Esophagus (tissue), 2 donors: ENCODE results near the gene APOBEC4. TPM values are rescaled to one million over a fixed set of nuclear protein-coding genes. Genes with fewer than 3 reads are reported as not detected.
"Not testable (repeated sequence)": the region's sequence is repeated elsewhere in the genome, so short reads cannot be mapped to it uniquely, and the experiment has no call there.

ENCODE experiments used
- H3K27ac ChIP-seq, 2 donors: one replicate each; pipeline ENCODE4 v1.5.1; 2013; ENCODE audit warnings: low read depth in 2 of 2, mild to moderate bottlenecking in 2 of 2, inconsistent platforms in 1 of 2, low read length in 1 of 2, moderate library complexity in 1 of 2
- H3K27me3 ChIP-seq, 2 donors: one replicate each; pipeline ENCODE4 v1.6.1; 2013; ENCODE audit warnings: low read length in 2 of 2, control low read depth in 1 of 2, mild to moderate bottlenecking in 1 of 2; ENCODE audit not compliant: insufficient read depth in 2 of 2, control insufficient read depth in 1 of 2
- H3K36me3 ChIP-seq, 2 donors: one replicate each; pipeline ENCODE4 v1.6.1; 2013; ENCODE audit warnings: low read length in 1 of 2; ENCODE audit not compliant: control insufficient read depth in 2 of 2, insufficient read depth in 2 of 2
- H3K4me1 ChIP-seq, 2 donors: one replicate each; pipeline ENCODE4 v1.6.1; 2013; ENCODE audit warnings: low read length in 1 of 2; ENCODE audit not compliant: control insufficient read depth in 2 of 2, insufficient read depth in 2 of 2
- H3K4me3 ChIP-seq, 2 donors: one replicate each; pipeline ENCODE4 v1.5.1; 2013; ENCODE audit warnings: low read length in 2 of 2, mild to moderate bottlenecking in 2 of 2, low read depth in 1 of 2, moderate library complexity in 1 of 2
- H3K9me3 ChIP-seq, 2 donors: one replicate each; pipeline ENCODE4 v1.6.1; 2013; ENCODE audit warnings: mild to moderate bottlenecking in 2 of 2, low read depth in 1 of 2, low read length in 1 of 2, moderate library complexity in 1 of 2; ENCODE audit not compliant: control insufficient read depth in 2 of 2, insufficient read depth in 1 of 2
- WGBS, 2 donors: extraction: QIAGEN DNeasy Blood & Tissue Kit; methylation state at CpG; one replicate each; pipeline ENCODE4 v1.1.7; 2013; 5-methylcytosine and 5-hydroxymethylcytosine counted together
- polyA plus RNA-seq, 2 donors: library from polyadenylated mRNA; stranded (reverse); fragments of 200-250 nt; gene quantifications; one replicate each; pipeline ENCODE4 v1.2.3, GENCODE V29; 2013
- donor health status: healthy with polysubstance abuse.
- donor health status: Bipolar disorder and iron deficiency.

Gene APOBEC4
- polyA plus RNA-seq, 2 donors, result not detected

GRCh38 chr1:183622884-183623785 lies 30.0 kb downstream of the APOBEC4 start:
- Histone ChIP-seq H3K9me3 (no peaks in the 10 kb centered on the region), H3K36me3 (no peaks in the 10 kb centered on the region), H3K27ac (peak overlapping the region in 1 of 2 donors; percentile 10), H3K4me1 (no peaks in the 10 kb centered on the region), H3K27me3 (no peaks in the 10 kb centered on the region), H3K4me3 (no peak overlapping the region)
- WGBS, 2 donors, result 53 to 55% methylated on average over 10 of the region's 10 CpGs

- no peaks in the 10 kb centered on the region for H3K4me1 ChIP-seq
- WGBS, 2 donors, result 65 to 83% methylated on average over 1 of the region's 1 CpG
- no peaks in the 10 kb centered on the region for H3K36me3 ChIP-seq
- H3K27me3 ChIP-seq, result no peaks in the 10 kb centered on the region
- no peaks in the 10 kb centered on the region for H3K9me3 ChIP-seq
- no peak overlapping the region for H3K27ac ChIP-seq
- no peak overlapping the region for H3K4me3 ChIP-seq
Observed at GRCh38 chr1:183622013-183622412, 31.1 kb downstream of the APOBEC4 start.

GRCh38 chr1:183620311-183620710 lies 32.8 kb downstream of the APOBEC4 start:
- H3K27me3 ChIP-seq, result no peaks in the 10 kb centered on the region
- 42 to 63% methylated on average over 2 of the region's 2 CpGs for WGBS, 2 donors
- H3K27ac ChIP-seq, result no peak overlapping the region
- H3K36me3 ChIP-seq, result no peaks in the 10 kb centered on the region
- H3K4me1 ChIP-seq, result no peaks in the 10 kb centered on the region
- H3K9me3 ChIP-seq, result no peaks in the 10 kb centered on the region
- H3K4me3 ChIP-seq, result no peak overlapping the region

- Histone ChIP-seq H3K27ac (no peak overlapping the region), H3K4me3 (no peak overlapping the region), H3K36me3 (no peaks in the 10 kb centered on the region), H3K4me1 (no peaks in the 10 kb centered on the region), H3K27me3 (no peaks in the 10 kb centered on the region), H3K9me3 (no peaks in the 10 kb centered on the region)
- 74 to 79% methylated on average over 1 of the region's 1 CpG for WGBS, 2 donors
Observed at GRCh38 chr1:183619781-183620180, 33.3 kb downstream of the APOBEC4 start.

- not testable (repeated sequence) for H3K36me3 ChIP-seq, H3K4me3 ChIP-seq, H3K4me1 ChIP-seq, H3K27ac ChIP-seq, H3K9me3 ChIP-seq, H3K27me3 ChIP-seq
- 82 to 90% methylated on average over 5 of the region's 5 CpGs for WGBS, 2 donors
Observed at GRCh38 chr1:183618202-183618601, 34.9 kb downstream of the APOBEC4 start.

- H3K36me3 ChIP-seq, H3K27ac ChIP-seq, H3K27me3 ChIP-seq, H3K9me3 ChIP-seq, H3K4me1 ChIP-seq, H3K4me3 ChIP-seq: not testable (repeated sequence)
- WGBS, 2 donors, result 79 to 85% methylated on average over 3 of the region's 3 CpGs
Observed at GRCh38 chr1:183612975-183613374, 40.1 kb downstream of the APOBEC4 start.

GRCh38 chr1:183612407-183612806 lies 40.7 kb downstream of the APOBEC4 start:
- 52 to 77% methylated on average over 3 of the region's 3 CpGs for WGBS, 2 donors
- H3K36me3 ChIP-seq, result no peaks in the 10 kb centered on the region
- H3K9me3 ChIP-seq, result no peaks in the 10 kb centered on the region
- no peak overlapping the region for H3K4me3 ChIP-seq
- H3K4me1 ChIP-seq, result peaks cover 0 to 3% of the 10 kb centered on the region in 2 donors
- no peaks in the 10 kb centered on the region for H3K27me3 ChIP-seq
- no peak overlapping the region for H3K27ac ChIP-seq

- Histone ChIP-seq H3K27ac (no peak overlapping the region), H3K4me3 (no peak overlapping the region), H3K4me1 (peaks cover 0 to 3% of the 10 kb centered on the region in 2 donors), H3K9me3 (no peaks in the 10 kb centered on the region), H3K36me3 (no peaks in the 10 kb centered on the region), H3K27me3 (no peaks in the 10 kb centered on the region)
- 35 to 39% methylated on average over 2 of the region's 2 CpGs for WGBS, 2 donors
Observed at GRCh38 chr1:183611021-183611420, 42.1 kb downstream of the APOBEC4 start.

- no peaks in the 10 kb centered on the region for H3K36me3 ChIP-seq
- H3K4me1 ChIP-seq, result peaks cover 0 to 3% of the 10 kb centered on the region in 2 donors
- no peaks in the 10 kb centered on the region for H3K27me3 ChIP-seq
- H3K4me3 ChIP-seq, result no peak overlapping the region
- no peaks in the 10 kb centered on the region for H3K9me3 ChIP-seq
- no peak overlapping the region for H3K27ac ChIP-seq
- 26 to 41% methylated on average over 3 of the region's 3 CpGs for WGBS, 2 donors
Observed at GRCh38 chr1:183609759-183610452, 43.2 kb downstream of the APOBEC4 start.
